ENCODE measurements around the gene ARHGEF17.

The ARHGEF17 gene

DNA sequence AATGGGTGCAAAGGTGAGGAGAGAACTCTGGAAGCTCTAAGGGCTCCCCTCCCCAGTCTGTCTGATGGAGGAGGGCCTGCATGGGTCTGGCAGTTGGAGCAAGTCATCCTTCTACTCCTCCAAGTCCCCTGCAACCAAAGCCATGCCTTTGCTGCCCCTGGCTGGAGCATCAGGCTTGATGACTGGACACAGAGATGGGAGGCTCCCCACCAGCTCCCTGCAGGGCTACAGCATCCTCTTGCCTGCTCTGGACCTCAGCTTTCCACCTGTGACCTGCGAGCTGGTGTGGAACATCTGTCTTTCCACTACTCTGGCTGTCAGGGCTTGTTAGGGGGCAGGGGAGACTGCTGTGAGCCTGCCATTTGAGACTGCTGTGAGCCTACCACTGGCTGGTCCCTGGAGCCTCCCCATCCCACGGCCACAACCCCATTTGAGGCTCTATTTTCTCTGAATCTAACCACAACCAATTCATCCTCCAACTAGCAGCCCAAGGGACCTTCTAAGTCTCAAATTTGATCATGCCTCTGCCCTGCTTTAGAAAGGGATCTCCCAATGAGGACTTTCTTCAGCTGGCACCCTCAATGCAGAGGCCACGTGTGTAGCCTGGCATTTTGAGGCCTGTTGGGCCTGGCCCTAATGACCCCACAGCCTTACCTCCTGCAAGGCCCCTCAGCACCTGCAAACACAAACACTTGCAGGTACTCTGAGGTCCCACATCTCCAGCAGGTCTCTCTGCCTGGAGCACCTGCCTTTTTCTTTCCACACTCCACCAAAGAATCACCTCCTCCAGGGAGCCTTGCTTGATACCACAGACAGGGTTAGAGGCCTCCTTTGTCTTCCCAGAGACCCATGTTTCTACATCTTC lies 26.0 kb upstream of the ARHGEF17 start:
- TF ChIP-seq, protein P1, sequence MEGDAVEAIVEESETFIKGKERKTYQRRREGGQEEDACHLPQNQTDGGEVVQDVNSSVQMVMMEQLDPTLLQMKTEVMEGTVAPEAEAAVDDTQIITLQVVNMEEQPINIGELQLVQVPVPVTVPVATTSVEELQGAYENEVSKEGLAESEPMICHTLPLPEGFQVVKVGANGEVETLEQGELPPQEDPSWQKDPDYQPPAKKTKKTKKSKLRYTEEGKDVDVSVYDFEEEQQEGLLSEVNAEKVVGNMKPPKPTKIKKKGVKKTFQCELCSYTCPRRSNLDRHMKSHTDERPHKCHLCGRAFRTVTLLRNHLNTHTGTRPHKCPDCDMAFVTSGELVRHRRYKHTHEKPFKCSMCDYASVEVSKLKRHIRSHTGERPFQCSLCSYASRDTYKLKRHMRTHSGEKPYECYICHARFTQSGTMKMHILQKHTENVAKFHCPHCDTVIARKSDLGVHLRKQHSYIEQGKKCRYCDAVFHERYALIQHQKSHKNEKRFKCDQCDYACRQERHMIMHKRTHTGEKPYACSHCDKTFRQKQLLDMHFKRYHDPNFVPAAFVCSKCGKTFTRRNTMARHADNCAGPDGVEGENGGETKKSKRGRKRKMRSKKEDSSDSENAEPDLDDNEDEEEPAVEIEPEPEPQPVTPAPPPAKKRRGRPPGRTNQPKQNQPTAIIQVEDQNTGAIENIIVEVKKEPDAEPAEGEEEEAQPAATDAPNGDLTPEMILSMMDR (IDR thresholded peaks at IDR 0.05), result no peak
- Histone ChIP-seq H3K27ac (peak overlapping the region in 1 of 2 donors; percentile 53), H3K4me3 (no peak overlapping the region)
- no peak for DNase-seq (ENCODE audit: low spot score)

DNA sequence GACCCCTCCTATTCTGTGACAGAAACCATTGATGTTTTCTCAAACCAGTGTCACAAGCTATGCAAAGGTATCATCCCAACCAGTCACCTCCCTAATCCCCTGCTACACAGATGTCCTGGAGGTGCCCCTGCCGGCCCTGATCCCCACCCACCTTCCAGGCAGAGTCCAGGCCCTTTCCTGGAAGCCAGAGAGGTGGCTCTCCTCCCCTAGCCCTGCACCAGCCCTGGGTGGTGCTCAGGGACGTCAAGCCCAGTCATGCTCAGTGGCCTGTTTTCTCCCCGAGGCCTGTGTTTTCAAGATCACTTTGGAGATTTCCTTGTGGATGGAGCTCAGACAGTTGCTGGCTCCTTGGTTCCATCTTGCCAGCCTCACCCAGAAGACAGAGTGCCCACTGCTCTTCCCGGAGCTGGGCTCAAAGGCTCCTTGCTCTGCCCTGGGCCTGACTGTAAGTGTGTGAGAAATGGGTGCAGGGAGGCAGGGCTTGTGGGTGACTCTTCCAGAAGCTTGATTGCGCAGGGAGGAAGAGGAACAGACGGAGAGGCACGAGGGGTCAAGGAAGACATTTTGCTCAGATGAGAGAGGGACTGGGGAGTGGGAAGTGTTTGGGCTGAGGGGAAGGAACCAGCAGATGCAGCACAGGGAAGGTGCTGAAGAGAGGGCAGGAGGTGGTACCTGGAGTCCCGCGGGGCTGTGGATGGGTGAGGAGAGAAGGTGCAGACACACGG lies 24.6 kb upstream of the ARHGEF17 start:
- TF ChIP-seq, protein P1 (IDR thresholded peaks at IDR 0.05), result no peak
- no peak for DNase-seq (ENCODE audit: low spot score)
- H3K27ac ChIP-seq, result peak overlapping the region in 1 of 2 donors; percentile 51

DNA sequence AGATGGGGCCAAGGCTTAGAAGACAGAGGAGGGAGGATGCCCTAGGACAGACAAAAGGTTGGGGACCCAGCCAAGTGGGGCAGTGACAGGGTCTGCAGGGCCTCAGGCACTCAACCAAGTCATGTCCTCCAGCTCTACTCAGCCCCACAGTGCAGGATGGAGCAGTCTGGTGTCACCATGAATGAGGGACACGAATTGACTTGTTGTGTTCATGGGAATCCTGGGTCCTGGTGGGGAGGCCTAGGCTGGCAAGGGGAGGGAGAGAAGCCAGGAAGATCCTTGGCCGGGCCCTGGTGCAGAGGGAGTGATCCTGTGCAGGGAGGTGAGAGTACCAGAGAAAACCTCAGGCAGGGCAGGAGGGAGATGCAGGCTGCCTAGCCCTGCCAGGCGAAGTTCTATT lies 24.0 kb upstream of the ARHGEF17 start:
- DNase-seq (ENCODE audit: low spot score), result peak; percentile 66
- TF ChIP-seq, protein P1 (IDR thresholded peaks at IDR 0.05), result no peak
- Histone ChIP-seq H3K4me3 (no peak overlapping the region), H3K27ac (peak overlapping the region in 1 of 2 donors; percentile 51)

More for the DNA sequence above, 24.6 kb upstream of the ARHGEF17 start:
- no peak overlapping the region for H3K4me3 ChIP-seq

DNA sequence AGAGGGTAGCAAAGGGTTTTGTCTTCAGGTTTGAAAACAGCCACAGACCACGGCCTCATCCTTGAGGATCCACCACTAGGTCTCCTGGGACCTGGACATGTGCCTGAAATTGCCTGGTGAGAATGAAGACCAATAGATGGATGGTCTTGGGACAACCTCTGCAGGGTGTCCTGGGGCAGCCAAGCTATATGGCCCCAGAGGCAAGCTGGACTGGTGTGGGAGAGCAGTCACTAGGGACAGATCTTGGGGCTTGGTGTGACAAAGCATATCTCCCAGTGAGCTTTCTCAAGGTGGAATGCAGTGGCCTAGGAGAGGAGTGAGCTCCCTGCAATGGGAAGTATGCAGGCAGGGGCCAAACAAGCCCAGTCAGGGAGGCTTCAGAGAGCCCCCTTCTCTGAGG lies 22.4 kb upstream of the ARHGEF17 start:
- no peak overlapping the region for H3K27ac ChIP-seq
- no peak for DNase-seq (ENCODE audit: low spot score)
- H3K4me3 ChIP-seq, result no peak overlapping the region
- TF ChIP-seq, protein P1 (IDR thresholded peaks at IDR 0.05), result no peak

DNA sequence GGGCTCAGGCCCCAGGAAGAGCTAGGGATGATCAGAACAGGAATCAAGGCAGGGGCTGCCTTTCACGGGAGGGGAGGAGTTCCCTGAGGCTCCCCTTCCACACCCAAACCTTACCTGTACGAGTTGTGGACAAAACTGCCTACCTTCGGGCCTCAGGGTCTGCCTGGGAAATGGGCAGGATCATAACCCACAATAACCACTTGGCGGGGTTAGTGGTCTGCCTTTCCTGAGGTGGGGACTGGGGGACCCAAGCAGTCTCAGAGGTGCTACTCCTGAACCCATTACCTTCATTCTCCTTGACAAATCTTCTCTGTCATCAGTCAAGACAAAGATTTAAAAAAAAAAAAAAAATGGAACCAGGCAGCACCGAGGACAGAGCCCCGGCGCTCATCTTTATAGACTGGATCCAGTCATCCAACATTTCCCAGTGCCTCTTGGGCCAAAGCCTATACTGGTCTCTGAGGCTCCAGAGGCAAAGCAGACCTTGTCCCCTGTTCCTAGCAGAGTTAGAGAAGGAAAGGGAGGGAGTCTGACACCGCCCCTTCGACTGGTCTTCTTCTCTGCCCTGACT lies 21.8 kb upstream of the ARHGEF17 start:
- DNase-seq (ENCODE audit: low spot score), result no peak
- TF ChIP-seq, protein P1 (IDR thresholded peaks at IDR 0.05), result no peak
- H3K4me3 ChIP-seq, result no peak overlapping the region
- H3K27ac ChIP-seq, result no peak overlapping the region

DNA sequence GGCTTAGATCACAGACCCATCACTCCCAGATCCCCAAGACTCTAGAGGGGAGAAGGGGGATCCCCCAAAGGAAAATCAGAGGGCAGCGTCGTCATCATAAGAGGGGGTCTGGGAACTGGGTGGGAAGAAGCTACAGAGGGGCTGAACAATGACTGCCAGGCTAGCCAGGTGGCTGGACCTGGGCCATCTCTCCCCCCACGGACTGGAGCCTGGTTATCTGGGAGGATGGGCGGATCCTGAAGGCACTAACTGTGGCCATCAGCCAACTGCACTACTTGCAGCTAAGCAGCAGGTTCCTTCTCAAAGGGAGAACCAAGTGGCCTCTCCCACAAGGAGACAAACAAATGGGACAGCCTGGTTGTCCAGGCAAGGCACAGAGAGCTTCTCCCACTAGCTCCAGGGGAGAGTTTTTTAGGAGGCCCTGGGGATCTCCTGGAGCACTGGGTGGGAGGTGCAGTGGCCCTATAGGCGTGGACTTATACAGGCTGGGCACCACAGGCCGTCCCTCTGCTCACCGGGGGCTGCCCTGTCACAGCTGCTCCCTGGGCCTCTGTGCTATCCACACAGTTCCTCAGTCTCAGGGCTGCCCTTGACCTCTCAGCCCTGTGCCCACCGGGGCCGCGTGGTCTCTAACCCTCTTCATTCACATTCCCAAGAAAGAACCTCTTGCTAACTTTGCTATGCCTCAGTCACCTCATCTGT lies 20.5 kb upstream of the ARHGEF17 start:
- TF ChIP-seq, protein P1 (IDR thresholded peaks at IDR 0.05), result no peak
- peak overlapping the region in 1 of 2 donors; percentile 75 for H3K27ac ChIP-seq
- no peak overlapping the region for H3K4me3 ChIP-seq
- no peak for DNase-seq (ENCODE audit: low spot score)

Measured in coronary artery (tissue), 2 donors.